BLaER1 (cell line): ENCODE measurements around the gene PRKAG2.

Experiments
- H3K27ac ChIP-seq: shearing (Covaris generic); formaldehyde crosslinking; 2 replicates; pipeline ENCODE4 v1.8.1; 2022
- H3K27me3 ChIP-seq: shearing (Covaris generic); formaldehyde crosslinking; 2 replicates; pipeline ENCODE4 v1.8.1; 2022
- H3K36me3 ChIP-seq: shearing (Covaris generic); formaldehyde crosslinking; 2 replicates; pipeline ENCODE4 v1.8.1; 2022
- H3K4me1 ChIP-seq: shearing (Covaris generic); formaldehyde crosslinking; 2 replicates; pipeline ENCODE4 v1.8.1; 2022
- H3K4me2 ChIP-seq: shearing (Covaris generic); formaldehyde crosslinking; 2 replicates; pipeline ENCODE4 v1.8.1; 2022
- H3K4me3 ChIP-seq: shearing (Covaris generic); formaldehyde crosslinking; 2 replicates; pipeline ENCODE4 v1.8.1; 2022
- H3K9ac ChIP-seq: shearing (Covaris generic); formaldehyde crosslinking; 2 replicates; pipeline ENCODE4 v1.8.1; 2022
- H3K9me3 ChIP-seq: shearing (Covaris generic); formaldehyde crosslinking; 2 replicates; pipeline ENCODE4 v1.8.1; 2022
- H4K20me1 ChIP-seq: shearing (Covaris generic); formaldehyde crosslinking; 2 replicates; pipeline ENCODE4 v1.8.1; 2022
- Cebpa-rat ChIP-seq: shearing (Covaris generic); IDR thresholded peaks from 2 replicates; pipeline ENCODE4 v1.8.1; 2022

Gene PRKAG2

DNA sequence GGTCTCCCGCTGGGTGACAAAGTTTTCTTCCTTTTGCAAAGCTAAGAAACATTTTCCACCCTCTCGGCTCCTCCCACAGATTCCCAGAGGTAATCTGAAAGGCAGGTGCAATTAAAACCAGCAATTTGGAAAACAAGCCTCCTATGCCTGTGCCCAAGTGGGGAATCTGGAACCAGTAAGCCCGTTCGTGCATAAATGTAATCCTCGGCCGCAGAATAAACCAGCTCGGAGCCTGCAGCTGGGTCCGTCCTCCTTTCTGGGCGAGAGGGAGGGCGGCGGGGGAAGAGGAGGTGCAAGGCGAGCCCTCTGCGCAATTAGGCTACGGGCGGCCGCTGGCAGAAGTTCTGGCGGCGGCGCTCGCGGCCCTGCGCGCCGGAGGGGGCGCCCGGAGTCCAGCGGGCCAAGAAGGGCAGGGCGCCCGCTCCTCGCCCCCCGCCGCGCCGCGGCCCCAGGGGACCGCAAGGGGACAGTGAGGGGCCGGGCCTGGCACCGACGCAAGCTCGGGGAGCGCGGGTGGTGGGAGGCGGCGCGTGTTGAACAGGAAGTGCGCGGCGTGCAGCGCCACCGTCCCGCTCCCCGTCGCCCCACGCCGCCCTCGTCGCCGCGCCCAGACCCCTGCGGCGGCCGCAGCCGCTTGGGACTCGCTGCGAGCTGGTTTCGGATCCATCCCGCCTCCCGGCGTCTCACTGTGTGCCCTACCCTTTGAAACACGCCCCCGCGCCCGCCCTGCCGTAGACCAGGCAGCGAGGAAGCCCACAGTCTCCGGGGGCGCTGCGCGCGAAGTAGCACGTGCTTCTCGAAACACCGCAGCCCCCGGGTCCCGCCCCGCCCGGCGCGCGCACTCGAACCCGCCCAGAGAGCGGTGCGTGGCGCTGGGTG is at the start of gene PRKAG2:
PRKAG2 (minus strand) TSS at position 217 of the 879 bp plus-strand sequence. CDS start 495 bp downstream, outside the sequence.
- H3K4me1 ChIP-seq: peaks cover 18% of the 10 kb centered on the region
- no peak for TF ChIP-seq Cebpa-rat
- H3K9me3 ChIP-seq: no peaks in the 10 kb centered on the region
- H3K36me3 ChIP-seq: no peaks in the 10 kb centered on the region
- H3K4me3 ChIP-seq: peak within 1 kb of the TSS; percentile 83
- no peaks in the 10 kb centered on the region for H3K27me3 ChIP-seq
- peaks cover 15% of the 10 kb centered on the region for H4K20me1 ChIP-seq
- peak within 1 kb of the TSS; percentile 80 for H3K9ac ChIP-seq
- peak within 1 kb of the TSS; percentile 81 for H3K27ac ChIP-seq
- peak within 1 kb of the TSS; percentile 88 for H3K4me2 ChIP-seq

DNA sequence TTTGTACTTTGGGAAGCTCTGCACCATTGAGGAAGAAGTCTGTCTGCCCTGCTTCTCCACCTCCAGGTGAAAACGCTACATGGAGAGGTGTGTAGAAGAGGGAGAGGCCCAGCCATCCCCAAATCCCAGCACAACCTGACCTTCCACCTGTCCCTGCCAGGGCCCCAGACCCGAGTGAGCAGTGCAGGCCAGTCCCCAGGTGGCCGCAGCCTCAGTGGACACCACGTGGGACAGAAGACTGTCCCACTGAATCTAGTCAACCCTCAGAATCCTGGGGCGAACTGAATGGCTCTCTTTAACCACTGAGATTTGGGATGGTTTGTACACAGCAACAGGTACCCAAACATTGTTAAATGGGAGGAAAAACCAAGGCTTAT is 49.4 kb upstream of the PRKAG2 start:
- Histone ChIP-seq H3K27me3 (no peaks in the 10 kb centered on the region), H3K4me2 (no peak overlapping the region), H3K4me1 (peaks cover 9% of the 10 kb centered on the region), H3K27ac (no peak overlapping the region), H3K9ac (no peak overlapping the region), H4K20me1 (no peaks in the 10 kb centered on the region), H3K9me3 (no peaks in the 10 kb centered on the region), H3K36me3 (no peaks in the 10 kb centered on the region), H3K4me3 (no peak overlapping the region)
- TF ChIP-seq Cebpa-rat: no peak

DNA sequence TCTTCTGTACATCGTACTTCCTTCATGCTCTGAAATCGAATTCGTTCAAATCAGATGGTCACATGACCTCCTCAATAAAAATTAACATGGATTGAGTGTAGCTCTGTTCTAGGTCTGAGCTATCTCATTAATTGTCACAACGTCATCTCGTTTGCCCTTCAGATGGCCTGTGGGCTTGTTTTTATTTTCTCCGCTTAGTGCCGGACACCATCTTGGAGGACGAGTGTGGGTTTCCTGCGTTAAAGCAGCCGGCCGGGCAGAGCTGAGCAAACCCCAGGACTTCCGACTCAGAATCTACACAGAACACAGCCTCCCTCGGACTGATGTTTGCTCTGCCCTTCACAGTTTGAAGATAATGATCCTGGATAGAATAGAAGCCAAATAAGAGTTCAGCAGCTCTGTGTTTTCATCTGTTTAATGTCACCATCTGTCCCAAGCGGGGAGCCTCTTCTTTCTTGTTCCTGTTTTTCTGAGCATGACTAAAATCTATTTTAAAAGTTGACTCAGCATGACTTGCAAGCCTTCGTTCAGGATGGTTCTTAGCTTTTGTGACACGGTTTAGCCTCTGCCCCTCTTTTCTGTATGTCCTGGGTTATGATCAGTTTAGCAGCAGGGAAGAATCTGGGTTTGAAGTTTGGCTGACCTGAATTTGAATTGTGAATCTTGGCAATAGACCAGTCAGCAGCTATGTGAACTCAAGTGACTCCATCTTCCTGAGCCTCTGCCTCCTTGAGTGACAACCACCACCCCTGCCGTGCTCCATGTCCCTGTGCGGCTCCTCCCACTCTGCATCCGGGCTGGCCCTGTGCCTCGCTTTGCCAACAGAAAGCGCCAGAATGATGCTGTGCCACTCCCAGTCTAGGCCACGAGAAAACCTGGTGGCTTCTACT is 48.8 kb upstream of the PRKAG2 start:
- TF ChIP-seq Cebpa-rat: no peak
- H3K36me3 ChIP-seq: no peaks in the 10 kb centered on the region
- peak overlapping the region; percentile 17 for H3K4me2 ChIP-seq
- no peaks in the 10 kb centered on the region for H3K27me3 ChIP-seq
- peaks cover 9% of the 10 kb centered on the region for H3K4me1 ChIP-seq
- H3K4me3 ChIP-seq: no peak overlapping the region
- H3K9me3 ChIP-seq: no peaks in the 10 kb centered on the region
- no peak overlapping the region for H3K27ac ChIP-seq
- no peak overlapping the region for H3K9ac ChIP-seq
- H4K20me1 ChIP-seq: no peaks in the 10 kb centered on the region

DNA sequence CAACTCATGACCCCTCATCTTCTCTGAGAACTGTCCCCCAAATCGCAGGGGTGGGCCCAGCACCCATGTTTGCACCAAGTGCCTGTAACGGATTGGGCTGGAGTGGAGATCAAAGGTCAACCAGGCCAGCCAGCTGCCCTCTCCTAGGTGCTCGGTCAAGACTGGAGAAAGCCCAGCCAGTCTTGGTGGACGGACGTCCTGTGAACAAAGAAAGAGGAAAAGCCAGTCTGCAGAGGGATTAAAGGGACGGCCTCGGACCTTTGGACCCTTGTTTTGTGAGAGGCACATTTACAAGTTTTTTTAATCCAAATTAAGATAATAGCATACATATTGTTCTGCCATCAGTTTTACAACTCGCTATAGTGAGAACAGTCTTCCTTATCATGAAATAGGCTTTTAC is 47.6 kb upstream of the PRKAG2 start:
- no peaks in the 10 kb centered on the region for H4K20me1 ChIP-seq
- H3K27me3 ChIP-seq: no peaks in the 10 kb centered on the region
- no peak overlapping the region for H3K9ac ChIP-seq
- H3K4me3 ChIP-seq: no peak overlapping the region
- no peak for TF ChIP-seq Cebpa-rat
- no peak overlapping the region for H3K27ac ChIP-seq
- H3K36me3 ChIP-seq: no peaks in the 10 kb centered on the region
- H3K4me2 ChIP-seq: no peak overlapping the region
- no peaks in the 10 kb centered on the region for H3K9me3 ChIP-seq
- peaks cover 9% of the 10 kb centered on the region for H3K4me1 ChIP-seq

DNA sequence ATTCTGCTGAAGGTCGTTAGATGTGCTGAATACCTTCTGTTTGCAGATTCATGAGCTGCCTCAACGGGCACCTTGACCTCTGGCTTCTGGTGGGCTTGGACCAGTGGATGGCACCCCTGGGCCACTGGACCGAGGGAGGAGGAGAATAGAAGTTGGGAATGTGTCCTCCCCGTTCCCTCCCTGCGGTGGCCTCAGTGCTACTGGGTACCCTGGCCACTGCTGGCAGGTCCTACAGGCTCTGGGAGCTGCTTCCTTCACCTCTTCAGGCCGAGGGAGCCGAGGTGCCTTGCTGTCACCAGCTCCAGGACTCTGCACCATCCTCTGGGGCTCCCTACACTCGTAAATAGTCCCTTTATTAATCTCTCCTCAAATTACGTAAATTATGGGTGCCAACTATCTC is 47.1 kb upstream of the PRKAG2 start:
- no peak overlapping the region for H3K9ac ChIP-seq
- no peaks in the 10 kb centered on the region for H3K36me3 ChIP-seq
- no peaks in the 10 kb centered on the region for H4K20me1 ChIP-seq
- H3K9me3 ChIP-seq: no peaks in the 10 kb centered on the region
- no peak overlapping the region for H3K27ac ChIP-seq
- no peak for TF ChIP-seq Cebpa-rat
- H3K4me1 ChIP-seq: peaks cover 9% of the 10 kb centered on the region
- H3K4me2 ChIP-seq: no peak overlapping the region
- H3K4me3 ChIP-seq: no peak overlapping the region
- H3K27me3 ChIP-seq: no peaks in the 10 kb centered on the region

DNA sequence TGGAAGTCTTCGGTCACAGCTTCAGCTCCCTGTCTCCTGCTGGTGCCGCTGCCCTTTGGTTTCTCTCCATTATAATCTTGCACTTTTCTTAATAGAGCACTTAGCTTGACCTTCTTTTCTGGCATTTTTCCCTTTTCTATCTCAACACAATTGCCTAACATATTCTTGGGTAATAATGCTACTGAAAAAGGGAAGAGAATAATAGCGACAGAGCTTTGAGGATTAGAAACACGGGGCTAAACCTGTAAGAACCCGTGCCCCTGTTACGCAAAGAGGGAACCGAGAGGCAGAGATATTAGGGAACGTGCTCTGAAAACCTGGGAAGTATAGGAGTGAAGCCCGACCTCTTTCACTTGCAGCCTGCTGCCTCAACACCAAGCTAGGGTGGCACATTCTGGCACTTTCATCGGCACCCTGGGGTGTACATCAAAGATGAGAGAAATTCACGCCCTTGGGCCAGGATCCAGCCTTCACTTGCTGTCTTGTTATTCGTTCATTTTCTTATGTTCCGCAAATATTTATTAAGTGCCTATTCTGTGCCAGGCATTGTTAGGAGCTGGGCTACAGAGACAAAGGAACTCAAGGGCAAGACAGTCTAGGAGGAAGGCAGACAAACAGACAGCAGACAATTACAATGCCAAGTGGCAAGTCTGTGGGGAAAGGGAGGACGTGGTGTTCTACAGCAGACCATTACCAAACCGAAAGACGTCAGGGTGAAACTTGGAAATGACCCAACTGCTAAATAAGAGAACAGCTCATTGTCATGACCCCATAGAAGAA is 46.4 kb upstream of the PRKAG2 start:
- no peak overlapping the region for H3K27ac ChIP-seq
- H3K27me3 ChIP-seq: no peaks in the 10 kb centered on the region
- no peaks in the 10 kb centered on the region for H4K20me1 ChIP-seq
- no peaks in the 10 kb centered on the region for H3K9me3 ChIP-seq
- peaks cover 9% of the 10 kb centered on the region for H3K4me1 ChIP-seq
- no peaks in the 10 kb centered on the region for H3K36me3 ChIP-seq
- no peak overlapping the region for H3K9ac ChIP-seq
- no peak overlapping the region for H3K4me2 ChIP-seq
- no peak overlapping the region for H3K4me3 ChIP-seq
- TF ChIP-seq Cebpa-rat: no peak

DNA sequence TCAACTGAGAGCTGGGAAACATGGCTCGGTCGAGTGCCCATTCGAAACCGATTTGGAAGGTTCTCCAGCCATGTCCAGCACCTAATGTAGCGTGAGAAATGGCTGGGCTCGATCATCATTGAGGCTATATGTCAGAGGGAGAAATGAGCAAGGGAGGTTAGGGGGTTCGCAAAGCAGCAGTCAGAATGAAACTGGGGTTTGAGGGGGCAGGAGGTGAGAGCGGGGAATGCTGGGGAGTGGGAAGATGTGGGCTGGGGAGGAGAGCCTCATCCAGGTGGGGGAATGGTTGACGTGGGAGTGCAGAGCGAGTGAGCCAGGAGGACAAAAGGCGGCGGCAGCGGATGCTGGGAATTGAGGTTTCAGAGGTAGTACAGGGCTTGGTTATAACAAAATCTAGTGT is 44.5 kb upstream of the PRKAG2 start:
- H3K27me3 ChIP-seq: no peaks in the 10 kb centered on the region
- H3K9ac ChIP-seq: no peak overlapping the region
- no peaks in the 10 kb centered on the region for H3K36me3 ChIP-seq
- no peak for TF ChIP-seq Cebpa-rat
- H3K4me3 ChIP-seq: no peak overlapping the region
- peaks cover 9% of the 10 kb centered on the region for H3K4me1 ChIP-seq
- no peaks in the 10 kb centered on the region for H4K20me1 ChIP-seq
- H3K27ac ChIP-seq: no peak overlapping the region
- H3K4me2 ChIP-seq: no peak overlapping the region
- no peaks in the 10 kb centered on the region for H3K9me3 ChIP-seq

DNA sequence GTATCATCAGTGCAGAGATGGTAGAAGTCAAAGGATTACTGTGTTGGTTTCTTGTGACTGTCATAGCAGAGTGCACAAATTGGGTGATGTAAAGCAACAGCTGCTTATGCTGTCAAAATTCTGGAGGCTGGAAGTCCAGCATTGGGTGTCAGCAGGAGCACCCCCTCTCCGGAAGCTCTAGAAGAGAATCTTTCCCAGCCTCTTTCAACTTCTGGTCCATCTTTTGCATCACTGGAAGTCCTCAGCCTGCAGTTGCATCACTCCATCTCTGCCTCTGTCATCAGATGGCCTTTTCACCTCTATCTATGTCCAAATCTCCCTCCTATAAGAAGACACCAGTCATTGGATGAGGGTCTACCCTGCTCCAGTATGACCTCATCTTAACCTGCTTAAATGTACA is 43.6 kb upstream of the PRKAG2 start:
- H3K36me3 ChIP-seq: no peaks in the 10 kb centered on the region
- no peaks in the 10 kb centered on the region for H3K27me3 ChIP-seq
- no peak overlapping the region for H3K4me3 ChIP-seq
- no peaks in the 10 kb centered on the region for H3K9me3 ChIP-seq
- no peaks in the 10 kb centered on the region for H4K20me1 ChIP-seq
- H3K9ac ChIP-seq: no peak overlapping the region
- no peak for TF ChIP-seq Cebpa-rat
- peaks cover 1% of the 10 kb centered on the region for H3K4me1 ChIP-seq
- no peak overlapping the region for H3K27ac ChIP-seq
- H3K4me2 ChIP-seq: no peak overlapping the region

DNA sequence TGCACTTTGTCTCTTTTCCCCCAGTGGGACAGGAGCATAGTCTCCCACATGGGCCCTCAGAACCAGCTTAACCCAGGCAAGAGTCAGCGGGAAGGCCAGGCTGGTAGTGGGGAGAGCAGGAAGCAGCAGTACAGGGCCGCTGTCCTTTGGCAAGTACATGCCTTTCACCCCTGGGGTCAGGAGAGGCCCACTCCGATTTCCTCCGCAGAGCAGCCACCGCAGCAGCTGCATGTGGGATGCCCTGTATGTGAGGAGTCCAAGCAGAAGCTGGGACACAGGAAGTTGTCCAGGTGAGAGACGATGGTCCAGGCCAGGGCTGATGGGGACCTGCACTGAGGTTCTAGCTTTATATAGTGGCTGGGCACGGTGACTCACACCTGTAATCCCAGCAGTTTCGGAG is 42.7 kb upstream of the PRKAG2 start:
- Histone ChIP-seq H3K9ac (no peak overlapping the region), H3K4me3 (no peak overlapping the region), H3K9me3 (peaks cover 5% of the 10 kb centered on the region), H3K4me1 (no peaks in the 10 kb centered on the region), H3K4me2 (no peak overlapping the region), H3K27ac (no peak overlapping the region), H4K20me1 (no peaks in the 10 kb centered on the region), H3K27me3 (no peaks in the 10 kb centered on the region), H3K36me3 (no peaks in the 10 kb centered on the region)
- TF ChIP-seq Cebpa-rat: no peak
